Measurements from ENCODE around the gene SLC66A2.
A peak's percentile ranks its signal among the peaks of the same experiment; 100 is the strongest.
"Not testable (repeated sequence)": the region's sequence is repeated elsewhere in the genome, so short reads cannot be mapped to it uniquely, and the experiment has no call there.

SLC66A2 gene

GRCh38 chr18:79971211-79971952, 19.9 kb upstream of the SLC66A2 start:
- DNase-seq (ENCODE audit: extremely low read depth in 1 of 2, low read depth in 1 of 2): no peak

GRCh38 chr18:79970419-79971133, 19.1 kb upstream of the SLC66A2 start:
- DNase-seq (ENCODE audit: extremely low read depth in 1 of 2, low read depth in 1 of 2): no peak

GRCh38 chr18:79965119-79965902, 13.9 kb upstream of the SLC66A2 start:
- no peak for DNase-seq (ENCODE audit: extremely low read depth in 1 of 2, low read depth in 1 of 2)

- DNase-seq (ENCODE audit: extremely low read depth in 1 of 2, low read depth in 1 of 2): peak in 1 of 2 donors; percentile 55
These were observed 13.1 kb upstream of the SLC66A2 start, which contains the start of gene HSBP1L1 for GRCh38 chr18:79964330-79965118. TSS of gene HSBP1L1 (plus strand) at chr18:79964643. CDS start at chr18:79964736, 93 bp downstream.

GRCh38 chr18:79963658-79964329, 12.3 kb upstream of the SLC66A2 start:
- no peak for DNase-seq (ENCODE audit: extremely low read depth in 1 of 2, low read depth in 1 of 2)

GRCh38 chr18:79962835-79963657, 11.6 kb upstream of the SLC66A2 start:
- no peak for DNase-seq (ENCODE audit: extremely low read depth in 1 of 2, low read depth in 1 of 2)

- no peak for DNase-seq (ENCODE audit: extremely low read depth in 1 of 2, low read depth in 1 of 2)
These were observed 10.9 kb upstream of the SLC66A2 start for GRCh38 chr18:79962311-79962710.

GRCh38 chr18:79961527-79962291, 10.3 kb upstream of the SLC66A2 start:
- no peak for DNase-seq (ENCODE audit: extremely low read depth in 1 of 2, low read depth in 1 of 2)

- no peak for DNase-seq (ENCODE audit: extremely low read depth in 1 of 2, low read depth in 1 of 2)
These were observed 9.6 kb upstream of the SLC66A2 start for GRCh38 chr18:79960921-79961526.

GRCh38 chr18:79960161-79960801, 8.8 kb upstream of the SLC66A2 start:
- not testable (repeated sequence) for DNase-seq (ENCODE audit: extremely low read depth in 1 of 2, low read depth in 1 of 2)

- no peak for DNase-seq (ENCODE audit: extremely low read depth in 1 of 2, low read depth in 1 of 2)
These were observed 7.5 kb upstream of the SLC66A2 start for GRCh38 chr18:79958981-79959380.

GRCh38 chr18:79956276-79956675, 4.8 kb upstream of the SLC66A2 start:
- DNase-seq (ENCODE audit: extremely low read depth in 1 of 2, low read depth in 1 of 2): no peak

- no peak for DNase-seq (ENCODE audit: extremely low read depth in 1 of 2, low read depth in 1 of 2)
These were observed 4.0 kb upstream of the SLC66A2 start for GRCh38 chr18:79955302-79956075.

- DNase-seq (ENCODE audit: extremely low read depth in 1 of 2, low read depth in 1 of 2): no peak
These were observed 3.3 kb upstream of the SLC66A2 start for GRCh38 chr18:79954791-79955190.

GRCh38 chr18:79953971-79954651, 2.7 kb upstream of the SLC66A2 start:
- no peak for DNase-seq (ENCODE audit: extremely low read depth in 1 of 2, low read depth in 1 of 2)

GRCh38 chr18:79952996-79953559, 1.6 kb upstream of the SLC66A2 start:
- DNase-seq (ENCODE audit: extremely low read depth in 1 of 2, low read depth in 1 of 2): no peak
